GM12878 (cell line): Measurements from ENCODE around the gene ZNF836. TPM values are rescaled to one million over a fixed set of nuclear protein-coding genes. Genes with fewer than 3 reads are reported as not detected.

Experiments
- BHLHE40 ChIP-seq, 2 experiments: fragments of 450-650 bp in 1 of 2; IDR thresholded peaks; 2 replicates each; pipeline ENCODE4 v1.6.1; 2011 to 2017; ENCODE audit warnings: low read depth in 2 of 2, borderline replicate concordance in 1 of 2, improper control_type of control experiment in 1 of 2, low read length in 1 of 2, mild to moderate bottlenecking in 1 of 2
- CHD2 ChIP-seq: IDR thresholded peaks from 2 replicates; pipeline ENCODE4 v1.6.1; 2011; ENCODE audit warnings: low read depth, low read length, improper control_type of control experiment, borderline replicate concordance
- CHD4 ChIP-seq: fragments of 200-600 bp; sonication (generic); IDR thresholded peaks from 2 replicates; pipeline ENCODE4 v1.6.1; 2016; ENCODE audit warnings: mild to moderate bottlenecking
- CREM ChIP-seq: IDR thresholded peaks from 2 replicates; pipeline ENCODE4 v1.6.1; 2014; ENCODE audit warnings: antibody characterized with exemption, low read depth
- E4F1 ChIP-seq: fragments of 450-650 bp; IDR thresholded peaks from 2 replicates; pipeline ENCODE4 v1.6.1; 2018; ENCODE audit warnings: borderline replicate concordance, mild to moderate bottlenecking; ENCODE audit not compliant: partially characterized antibody
- EED ChIP-seq: sonication (generic); IDR thresholded peaks from 2 replicates; pipeline ENCODE4 v1.6.1; 2016; ENCODE audit warnings: antibody characterized with exemption, low read depth
- ESRRA ChIP-seq: IDR thresholded peaks from 2 replicates; pipeline ENCODE4 v1.6.1; 2012; ENCODE audit warnings: mild to moderate bottlenecking, low read length, improper control_type of control experiment
- FOXK2 ChIP-seq: fragments of 450-650 bp; IDR thresholded peaks from 2 replicates; pipeline ENCODE4 v1.6.1; 2017; ENCODE audit warnings: mild to moderate bottlenecking, moderate library complexity
- MLLT1 ChIP-seq: fragments of 450-650 bp; IDR thresholded peaks from 2 replicates; pipeline ENCODE4 v1.6.1; 2016; ENCODE audit warnings: mild to moderate bottlenecking
- MYB ChIP-seq: fragments of 150-350 bp; IDR thresholded peaks from 2 replicates; pipeline ENCODE4 v1.6.1; 2014; ENCODE audit warnings: mild to moderate bottlenecking, low read depth, low read length, borderline replicate concordance
- RAD51 ChIP-seq: fragments of 450-650 bp; IDR thresholded peaks from 2 replicates; pipeline ENCODE4 v1.6.1; 2016; ENCODE audit warnings: moderate library complexity, mild to moderate bottlenecking, inconsistent platforms
- RCOR1 ChIP-seq: conservative IDR thresholded peaks from 2 replicates; pipeline ENCODE4 v1.6.1; 2012; ENCODE audit warnings: low read depth, low read length, improper control_type of control experiment
- SIX5 ChIP-seq: IDR thresholded peaks from 2 replicates; pipeline ENCODE4 v1.6.1; 2011; ENCODE audit warnings: mild to moderate bottlenecking, low read depth, low read length, moderate library complexity; ENCODE audit not compliant: severe bottlenecking
- SMAD5 ChIP-seq: IDR thresholded peaks from 2 replicates; pipeline ENCODE4 v1.6.1; 2016; ENCODE audit warnings: antibody characterized with exemption, low read depth
- SPI1 ChIP-seq: IDR thresholded peaks from 2 replicates; pipeline ENCODE4 v1.6.1; 2011; ENCODE audit warnings: low read depth, mild to moderate bottlenecking, low read length, moderate library complexity, borderline replicate concordance; ENCODE audit not compliant: insufficient read depth
- SREBF1 ChIP-seq: IDR thresholded peaks from 2 replicates; pipeline ENCODE4 v1.6.1; 2012; ENCODE audit warnings: mild to moderate bottlenecking, low read length
- TCF3 ChIP-seq: IDR thresholded peaks from 2 replicates; pipeline ENCODE4 v1.6.1; 2012; ENCODE audit warnings: low read depth, mild to moderate bottlenecking, low read length, borderline replicate concordance; ENCODE audit not compliant: insufficient read depth
- WRNIP1 ChIP-seq: IDR thresholded peaks from 2 replicates; pipeline ENCODE4 v1.6.1; 2011; ENCODE audit warnings: low read depth, low read length, improper control_type of control experiment, borderline replicate concordance
- polyA plus RNA-seq, 11 experiments: library from polyadenylated mRNA; depleted of rRNA in 4 of 11; unstranded in 6 of 11; stranded (reverse) in 5 of 11; fragments of >200 nt; fragmentation: Nextera tagmentation in 4 of 11; fragmentation: Illumina TruSeq in 1 of 11; extraction: Ambion mirVana in 4 of 11; extraction: Trizol in 1 of 11; gene quantifications; 1 replicate in 1 of 11; 2 replicates in 10 of 11; pipeline versions ENCODE4 v1.2.1 to v1.2.3, GENCODE V29; 2011 to 2016; ENCODE audit warnings: inconsistent platforms in 2 of 11, missing spikeins in 2 of 11, low read depth in 1 of 11
- total RNA-seq, 4 experiments: library from RNA; depleted of rRNA in 3 of 4; stranded (reverse); fragments of >200 nt in 3 of 4; fragmentation: Illumina TruSeq in 1 of 4; extraction: Trizol in 1 of 4; gene quantifications; 2 replicates each; pipeline versions ENCODE4 v1.2.1 to v1.2.3, GENCODE V29; 2013 to 2021
- TF ChIP-seq, protein P1 (sequence below): fragments of 450-650 bp; conservative IDR thresholded peaks from 2 replicates; pipeline ENCODE4 v1.6.1; 2017; ENCODE audit warnings: mild to moderate bottlenecking, moderate library complexity
- TF ChIP-seq, protein P2 (sequence below): IDR thresholded peaks from 2 replicates; pipeline ENCODE4 v1.6.1; 2011; ENCODE audit warnings: borderline replicate concordance, low read depth, mild to moderate bottlenecking, moderate library complexity, low read length; ENCODE audit not compliant: insufficient read depth, poor library complexity, severe bottlenecking

ZNF836 gene
- total and polyA plus RNA-seq, 10 of the 15 experiments (the other 5 are each of a cell fraction or from before 2014, with no cell fraction given), result 4.5 to 9.2 (median 6.2) TPM

DNA sequence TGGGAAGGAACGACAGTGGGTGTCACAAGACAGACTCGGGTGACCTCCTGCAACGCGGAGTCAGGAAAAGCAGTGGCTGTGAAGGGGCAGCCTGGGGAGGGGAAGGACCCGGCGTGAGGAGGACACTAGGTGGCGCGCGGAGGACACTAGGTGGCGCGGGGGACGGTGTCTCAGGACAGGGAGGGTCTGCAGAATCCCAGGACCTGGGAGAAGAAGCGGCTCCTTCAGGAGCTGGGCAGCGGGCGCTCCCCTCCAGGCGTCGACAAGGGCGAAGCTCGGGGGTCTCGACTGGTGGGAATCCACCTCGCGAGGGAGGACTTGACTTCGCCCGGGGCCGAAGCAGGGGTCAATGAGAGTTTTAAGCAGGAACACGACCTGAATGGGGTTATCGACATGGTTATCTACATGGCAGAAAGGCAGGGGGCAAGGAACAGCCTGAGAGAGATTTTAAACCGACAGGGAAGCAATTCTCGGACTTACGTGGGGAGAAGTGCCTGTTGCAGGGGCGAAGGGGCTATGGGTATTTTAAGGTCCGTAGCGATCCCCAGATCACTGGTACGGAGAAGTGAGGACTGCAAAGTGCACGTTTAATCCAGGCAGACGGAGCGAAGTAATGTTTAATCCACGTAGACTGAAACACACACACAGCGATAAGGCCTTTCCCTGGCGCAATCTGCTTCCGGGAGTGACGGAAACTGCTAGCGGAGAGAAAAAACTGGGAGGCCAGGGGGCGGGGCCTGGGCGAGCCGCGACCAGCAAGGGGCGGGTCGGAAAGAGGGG is 32.0 kb downstream of the ZNF836 start, which contains the start of gene ZNF616 (continued):
- TF ChIP-seq, protein P1, sequence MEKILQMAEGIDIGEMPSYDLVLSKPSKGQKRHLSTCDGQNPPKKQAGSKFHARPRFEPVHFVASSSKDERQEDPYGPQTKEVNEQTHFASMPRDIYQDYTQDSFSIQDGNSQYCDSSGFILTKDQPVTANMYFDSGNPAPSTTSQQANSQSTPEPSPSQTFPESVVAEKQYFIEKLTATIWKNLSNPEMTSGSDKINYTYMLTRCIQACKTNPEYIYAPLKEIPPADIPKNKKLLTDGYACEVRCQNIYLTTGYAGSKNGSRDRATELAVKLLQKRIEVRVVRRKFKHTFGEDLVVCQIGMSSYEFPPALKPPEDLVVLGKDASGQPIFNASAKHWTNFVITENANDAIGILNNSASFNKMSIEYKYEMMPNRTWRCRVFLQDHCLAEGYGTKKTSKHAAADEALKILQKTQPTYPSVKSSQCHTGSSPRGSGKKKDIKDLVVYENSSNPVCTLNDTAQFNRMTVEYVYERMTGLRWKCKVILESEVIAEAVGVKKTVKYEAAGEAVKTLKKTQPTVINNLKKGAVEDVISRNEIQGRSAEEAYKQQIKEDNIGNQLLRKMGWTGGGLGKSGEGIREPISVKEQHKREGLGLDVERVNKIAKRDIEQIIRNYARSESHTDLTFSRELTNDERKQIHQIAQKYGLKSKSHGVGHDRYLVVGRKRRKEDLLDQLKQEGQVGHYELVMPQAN, result peak; percentile 41; the same call in 1 of the 2 replicates
- no peak for TF ChIP-seq MYB
- TF ChIP-seq CHD4, result no peak
- no peak for TF ChIP-seq WRNIP1
- no peak for TF ChIP-seq SPI1
- TF ChIP-seq, protein P2, sequence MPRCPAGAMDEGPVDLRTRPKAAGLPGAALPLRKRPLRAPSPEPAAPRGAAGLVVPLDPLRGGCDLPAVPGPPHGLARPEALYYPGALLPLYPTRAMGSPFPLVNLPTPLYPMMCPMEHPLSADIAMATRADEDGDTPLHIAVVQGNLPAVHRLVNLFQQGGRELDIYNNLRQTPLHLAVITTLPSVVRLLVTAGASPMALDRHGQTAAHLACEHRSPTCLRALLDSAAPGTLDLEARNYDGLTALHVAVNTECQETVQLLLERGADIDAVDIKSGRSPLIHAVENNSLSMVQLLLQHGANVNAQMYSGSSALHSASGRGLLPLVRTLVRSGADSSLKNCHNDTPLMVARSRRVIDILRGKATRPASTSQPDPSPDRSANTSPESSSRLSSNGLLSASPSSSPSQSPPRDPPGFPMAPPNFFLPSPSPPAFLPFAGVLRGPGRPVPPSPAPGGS, result no peak
- TF ChIP-seq SREBF1, result no peak
- no peak for TF ChIP-seq FOXK2
- TF ChIP-seq EED, result peak; percentile 64
- peak; percentile 18; the same call in 1 of the 2 replicates for TF ChIP-seq CREM
- TF ChIP-seq SIX5, result no peak
- TF ChIP-seq RCOR1, result no peak
- TF ChIP-seq MLLT1, result no peak
- 0 out of 2 replicates have a peak, but pooled peaks have one; percentile 38 for TF ChIP-seq CHD2
- no peak for TF ChIP-seq TCF3
- no peak for TF ChIP-seq SMAD5
- peak; percentile 22 to 50; a peak in 2 of 4 replicates for TF ChIP-seq BHLHE40 (IDR thresholded peaks at IDR 0.05; ENCODE audit: borderline replicate concordance in 1 of 2, low read depth in 2 of 2, low read length in 1 of 2)
- no peak for TF ChIP-seq ESRRA
- no peak for TF ChIP-seq RAD51
- TF ChIP-seq E4F1, result no peak
